Kidney (tissue), 14 donors: ENCODE results near the gene ACTN4. TPM values are rescaled to one million over a fixed set of nuclear protein-coding genes. Genes with fewer than 3 reads are reported as not detected.

Experiments used
- DNase-seq, 5 donors: peaks; one replicate each; pipeline ENCODE4 v3.0.0-alpha.2; 2013 to 2020
- FAIRE-seq: peaks from 2 replicates; lab custom pipeline; 2012; peaks lifted over from hg19 to GRCh38; lab: Jason Lieb, UNC
- H3K27ac ChIP-seq, 2 donors: one replicate each; pipeline ENCODE4 v1.7.0; 2013; ENCODE audit warnings: low read depth in 2 of 2, low read length in 2 of 2, inconsistent platforms in 1 of 2
- H3K27me3 ChIP-seq: one replicate; pipeline ENCODE4 v1.7.1; 2013; ENCODE audit warnings: low read length, inconsistent platforms; ENCODE audit not compliant: control insufficient read depth, insufficient read depth
- H3K36me3 ChIP-seq, 3 donors: one replicate each; pipeline versions ENCODE4 v1.7.0 to v1.7.1; 2013; ENCODE audit warnings: low read length in 3 of 3, control low read depth in 1 of 3, inconsistent platforms in 1 of 3; ENCODE audit not compliant: insufficient read depth in 3 of 3, control insufficient read depth in 2 of 3
- H3K4me1 ChIP-seq, 3 donors: one replicate each; pipeline versions ENCODE4 v1.7.0 to v1.7.1; 2013; ENCODE audit warnings: low read length in 3 of 3, inconsistent platforms in 1 of 3, low read depth in 1 of 3; ENCODE audit not compliant: control insufficient read depth in 2 of 3, insufficient read depth in 2 of 3
- H3K4me3 ChIP-seq, 3 donors: one replicate each; pipeline versions ENCODE4 v1.7.0 to v1.8.1; 2013; ENCODE audit warnings: low read length in 3 of 3, control low read depth in 1 of 3, inconsistent platforms in 1 of 3
- H3K9ac ChIP-seq, 3 donors: one replicate each; pipeline versions ENCODE4 v1.7.0 to v1.7.1; 2013; ENCODE audit warnings: low read length in 3 of 3, control low read depth in 1 of 3, inconsistent platforms in 1 of 3
- H3K9me3 ChIP-seq, 3 donors: one replicate each; pipeline versions ENCODE4 v1.7.0 to v1.7.1; 2013; ENCODE audit warnings: low read length in 3 of 3, control low read depth in 1 of 3, inconsistent platforms in 1 of 3; ENCODE audit not compliant: control insufficient read depth in 2 of 3, insufficient read depth in 1 of 3
- intact Hi-C: fragments of 100-400 bp; cut with DNase I; formaldehyde crosslinking; loops from one replicate; pipeline ENCODE4 v1.11.1; 2022
- polyA plus RNA-seq: library from polyadenylated mRNA; stranded (reverse); fragments of 350-450 nt; fragmentation: Illumina TruSeq; extraction: RNeasy Lipid Tissue Mini Kit (QIAGEN cat#74804); gene quantifications from one replicate; pipeline ENCODE4 v1.2.3, GENCODE V29; 2014; ENCODE audit warnings: low read depth, low replicate concordance; ENCODE audit not compliant: insufficient read depth
- total RNA-seq: library from RNA; stranded (reverse); fragmentation: NEBNext Ultra II Directional; extraction: Animal tissue kit (Norgen Biotek cat#: 25700); gene quantifications from one replicate; pipeline ENCODE4 v1.2.1, GENCODE V29; 2021
- TF ChIP-seq, protein P1 (sequence below): IDR thresholded peaks from 3 replicates; pipeline ENCODE4 v1.5.1; 2012; ENCODE audit warnings: mild to moderate bottlenecking, moderate library complexity, borderline replicate concordance; ENCODE audit not compliant: insufficient read depth; ENCODE audit errors: extremely low read depth
- donor health status: control.
- donor health status: control.
- donor health status: control.
- donor health status: control.
- donor health status: control.
- donor health status: DM: yes; HTN: yes; CAD: no.
- donor health status: Normal renal cell carcinoma (clear cell type).

ACTN4 gene
- total and polyA plus RNA-seq, 2 donors from 2014 or later: 231 to 606 TPM

- Histone ChIP-seq H3K36me3 (peaks cover 2 to 13% (median 2%) of the 10 kb centered on the region in 3 donors), H3K27ac (no peak overlapping the region), H3K4me3 (no peak overlapping the region), H3K4me1 (peaks cover 0 to 6% (median 0%) of the 10 kb centered on the region in 3 donors), H3K27me3 (no peaks in the 10 kb centered on the region), H3K9me3 (no peaks in the 10 kb centered on the region), H3K9ac (no peak overlapping the region)
- TF ChIP-seq, protein P1, sequence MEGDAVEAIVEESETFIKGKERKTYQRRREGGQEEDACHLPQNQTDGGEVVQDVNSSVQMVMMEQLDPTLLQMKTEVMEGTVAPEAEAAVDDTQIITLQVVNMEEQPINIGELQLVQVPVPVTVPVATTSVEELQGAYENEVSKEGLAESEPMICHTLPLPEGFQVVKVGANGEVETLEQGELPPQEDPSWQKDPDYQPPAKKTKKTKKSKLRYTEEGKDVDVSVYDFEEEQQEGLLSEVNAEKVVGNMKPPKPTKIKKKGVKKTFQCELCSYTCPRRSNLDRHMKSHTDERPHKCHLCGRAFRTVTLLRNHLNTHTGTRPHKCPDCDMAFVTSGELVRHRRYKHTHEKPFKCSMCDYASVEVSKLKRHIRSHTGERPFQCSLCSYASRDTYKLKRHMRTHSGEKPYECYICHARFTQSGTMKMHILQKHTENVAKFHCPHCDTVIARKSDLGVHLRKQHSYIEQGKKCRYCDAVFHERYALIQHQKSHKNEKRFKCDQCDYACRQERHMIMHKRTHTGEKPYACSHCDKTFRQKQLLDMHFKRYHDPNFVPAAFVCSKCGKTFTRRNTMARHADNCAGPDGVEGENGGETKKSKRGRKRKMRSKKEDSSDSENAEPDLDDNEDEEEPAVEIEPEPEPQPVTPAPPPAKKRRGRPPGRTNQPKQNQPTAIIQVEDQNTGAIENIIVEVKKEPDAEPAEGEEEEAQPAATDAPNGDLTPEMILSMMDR: no peak
- no peak for DNase-seq
- no peak for FAIRE-seq
- intact Hi-C loops: no loop called here
Observed at GRCh38 chr19:38639679-38640078, 7.8 kb upstream of the ACTN4 start.

DNA sequence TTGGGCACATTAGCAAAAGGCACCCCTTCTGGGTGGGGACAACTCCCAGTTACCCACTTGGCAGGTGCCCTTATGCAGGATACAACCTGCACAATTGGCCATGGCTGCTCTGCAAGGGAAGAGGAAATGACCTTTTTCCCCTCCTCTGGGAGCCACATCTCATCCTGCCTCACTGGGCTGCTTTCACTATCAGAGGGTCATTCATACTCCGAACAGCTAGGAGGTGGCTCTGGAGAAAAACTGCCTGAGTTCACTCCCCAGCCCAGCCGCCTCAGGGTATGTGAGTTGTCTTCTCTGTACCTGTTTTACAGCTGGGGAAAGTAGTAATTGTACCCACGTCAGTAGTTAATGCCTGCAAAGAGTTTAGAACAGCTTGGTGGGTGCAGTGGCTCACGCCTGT is 7.1 kb upstream of the ACTN4 start:
- DNase-seq (no peak), FAIRE-seq (no peak)
- no peak overlapping the region for H3K27ac ChIP-seq
- intact Hi-C loops: no loop called here
- no peak overlapping the region for H3K4me3 ChIP-seq
- H3K36me3 ChIP-seq: peaks cover 2 to 6% (median 2%) of the 10 kb centered on the region in 3 donors
- no peaks in the 10 kb centered on the region for H3K9me3 ChIP-seq
- H3K27me3 ChIP-seq: no peaks in the 10 kb centered on the region
- TF ChIP-seq, protein P1: no peak
- H3K4me1 ChIP-seq: peaks cover 0 to 3% (median 0%) of the 10 kb centered on the region in 3 donors
- no peak overlapping the region for H3K9ac ChIP-seq

- DNase-seq: no peak
Observed at GRCh38 chr19:38642176-38642575, 5.3 kb upstream of the ACTN4 start.

More at GRCh38 chr19:38642176-38642575, 5.3 kb upstream of the ACTN4 start:
- H3K4me3 ChIP-seq: no peak overlapping the region
- H3K36me3 ChIP-seq: no peaks in the 10 kb centered on the region
- H3K9me3 ChIP-seq: no peaks in the 10 kb centered on the region
- intact Hi-C loops: no loop called here
- H3K27ac ChIP-seq: no peak overlapping the region
- TF ChIP-seq, protein P1: no peak
- H3K4me1 ChIP-seq: peaks cover 0 to under 1% (median 0%) of the 10 kb centered on the region in 3 donors
- H3K9ac ChIP-seq: no peak overlapping the region
- FAIRE-seq: no peak
- H3K27me3 ChIP-seq: no peaks in the 10 kb centered on the region
